ENCODE results near the gene MPRIP.

The MPRIP gene

DNA sequence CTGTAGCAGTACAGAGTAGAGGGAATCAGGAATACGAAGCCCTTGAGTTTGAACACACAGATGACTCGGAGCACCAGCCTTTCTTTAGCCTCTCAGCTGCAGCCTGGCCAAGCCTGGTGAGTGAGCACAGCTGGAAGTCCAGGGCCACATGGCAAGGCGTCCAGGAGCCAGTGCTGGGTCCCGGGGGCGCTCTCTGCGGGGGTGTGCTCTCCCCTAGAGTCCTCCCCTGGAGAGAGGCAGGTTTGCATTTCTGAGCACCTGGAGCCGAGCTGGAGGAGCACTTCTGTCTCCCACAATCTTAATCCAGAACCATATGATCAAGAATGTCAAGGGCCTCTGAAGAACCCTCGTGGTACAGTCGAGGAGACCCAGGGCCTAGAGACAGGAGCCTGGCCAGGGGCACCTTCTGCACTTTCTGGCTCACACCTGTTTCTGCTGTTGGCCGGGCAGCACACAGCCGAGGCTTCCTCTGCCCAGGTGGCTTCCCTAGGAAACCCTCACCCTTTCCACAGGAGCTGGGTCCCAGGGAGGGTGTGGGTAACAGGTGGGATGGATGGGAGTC lies 85.6 kb downstream of the MPRIP start:
- TF ChIP-seq, protein P1, sequence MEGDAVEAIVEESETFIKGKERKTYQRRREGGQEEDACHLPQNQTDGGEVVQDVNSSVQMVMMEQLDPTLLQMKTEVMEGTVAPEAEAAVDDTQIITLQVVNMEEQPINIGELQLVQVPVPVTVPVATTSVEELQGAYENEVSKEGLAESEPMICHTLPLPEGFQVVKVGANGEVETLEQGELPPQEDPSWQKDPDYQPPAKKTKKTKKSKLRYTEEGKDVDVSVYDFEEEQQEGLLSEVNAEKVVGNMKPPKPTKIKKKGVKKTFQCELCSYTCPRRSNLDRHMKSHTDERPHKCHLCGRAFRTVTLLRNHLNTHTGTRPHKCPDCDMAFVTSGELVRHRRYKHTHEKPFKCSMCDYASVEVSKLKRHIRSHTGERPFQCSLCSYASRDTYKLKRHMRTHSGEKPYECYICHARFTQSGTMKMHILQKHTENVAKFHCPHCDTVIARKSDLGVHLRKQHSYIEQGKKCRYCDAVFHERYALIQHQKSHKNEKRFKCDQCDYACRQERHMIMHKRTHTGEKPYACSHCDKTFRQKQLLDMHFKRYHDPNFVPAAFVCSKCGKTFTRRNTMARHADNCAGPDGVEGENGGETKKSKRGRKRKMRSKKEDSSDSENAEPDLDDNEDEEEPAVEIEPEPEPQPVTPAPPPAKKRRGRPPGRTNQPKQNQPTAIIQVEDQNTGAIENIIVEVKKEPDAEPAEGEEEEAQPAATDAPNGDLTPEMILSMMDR (IDR thresholded peaks at IDR 0.05; ENCODE audit: extremely low read depth, insufficient read depth, missing control alignments) = no peak
- in situ Hi-C loops (cut with MboI; ENCODE audit: low pct_unique_long_range_greater_than_20kb, low sequenced_read_pairs, unreplicated experiment) = no loop called here
- no peak for DNase-seq (ENCODE audit: low spot score)

DNA sequence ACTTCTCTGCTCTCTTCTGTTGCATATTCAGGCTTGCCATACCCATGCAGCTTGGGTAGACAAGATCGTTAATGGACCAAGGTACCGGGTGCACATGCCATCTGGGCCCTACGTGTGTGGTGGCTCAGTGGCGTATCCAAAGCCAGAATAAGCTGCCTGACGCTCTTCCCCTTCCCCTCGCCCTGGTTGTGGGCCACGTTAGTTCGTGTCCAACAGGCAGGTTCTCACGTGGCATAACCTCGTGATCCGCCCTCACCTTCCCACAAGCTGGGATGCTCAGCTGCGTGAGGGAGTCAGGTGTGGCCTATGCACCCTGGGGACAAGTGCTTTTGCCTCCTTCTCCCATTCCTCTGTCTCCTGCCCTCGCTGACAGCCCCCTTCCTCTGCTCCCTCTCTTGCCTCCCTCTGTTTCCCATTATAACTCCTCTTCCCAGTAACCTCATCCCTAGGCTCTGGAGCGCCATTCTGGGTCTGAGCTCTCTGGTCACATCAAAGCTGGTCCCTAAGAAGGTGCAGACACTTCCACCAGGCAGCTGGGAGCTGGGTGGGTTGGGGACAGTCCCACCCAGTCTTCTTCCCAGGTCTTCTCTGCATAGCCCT lies 86.3 kb downstream of the MPRIP start:
- in situ Hi-C loops (cut with MboI; ENCODE audit: low pct_unique_long_range_greater_than_20kb, low sequenced_read_pairs, unreplicated experiment) = no loop called here
- no peak for DNase-seq (ENCODE audit: low spot score)
- TF ChIP-seq, protein P1 (IDR thresholded peaks at IDR 0.05; ENCODE audit: extremely low read depth, insufficient read depth, missing control alignments) = no peak

DNA sequence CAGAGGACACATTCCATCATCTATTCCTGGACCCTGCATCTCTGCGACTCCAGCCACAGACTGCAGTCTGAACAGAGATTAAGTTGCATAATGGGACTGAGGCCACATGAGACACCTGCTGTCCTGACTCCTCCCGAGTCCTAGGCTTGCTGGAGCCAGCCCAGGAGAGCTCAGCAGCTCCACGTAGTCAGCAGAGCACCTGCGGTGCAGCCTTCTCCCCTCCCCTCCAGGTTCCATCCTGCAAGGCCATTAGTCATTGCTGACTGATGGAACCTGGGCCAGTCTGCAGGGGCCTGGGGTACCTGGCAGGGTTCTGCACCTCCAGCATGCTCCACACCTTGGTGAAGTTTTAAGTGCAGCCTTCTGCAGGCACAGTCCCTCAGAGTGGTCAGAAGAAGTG lies 87.2 kb downstream of the MPRIP start:
- no peak for DNase-seq (ENCODE audit: low spot score)
- TF ChIP-seq, protein P1 (IDR thresholded peaks at IDR 0.05; ENCODE audit: extremely low read depth, insufficient read depth, missing control alignments) = no peak
- in situ Hi-C loops (cut with MboI; ENCODE audit: low pct_unique_long_range_greater_than_20kb, low sequenced_read_pairs, unreplicated experiment) = no loop called here

DNA sequence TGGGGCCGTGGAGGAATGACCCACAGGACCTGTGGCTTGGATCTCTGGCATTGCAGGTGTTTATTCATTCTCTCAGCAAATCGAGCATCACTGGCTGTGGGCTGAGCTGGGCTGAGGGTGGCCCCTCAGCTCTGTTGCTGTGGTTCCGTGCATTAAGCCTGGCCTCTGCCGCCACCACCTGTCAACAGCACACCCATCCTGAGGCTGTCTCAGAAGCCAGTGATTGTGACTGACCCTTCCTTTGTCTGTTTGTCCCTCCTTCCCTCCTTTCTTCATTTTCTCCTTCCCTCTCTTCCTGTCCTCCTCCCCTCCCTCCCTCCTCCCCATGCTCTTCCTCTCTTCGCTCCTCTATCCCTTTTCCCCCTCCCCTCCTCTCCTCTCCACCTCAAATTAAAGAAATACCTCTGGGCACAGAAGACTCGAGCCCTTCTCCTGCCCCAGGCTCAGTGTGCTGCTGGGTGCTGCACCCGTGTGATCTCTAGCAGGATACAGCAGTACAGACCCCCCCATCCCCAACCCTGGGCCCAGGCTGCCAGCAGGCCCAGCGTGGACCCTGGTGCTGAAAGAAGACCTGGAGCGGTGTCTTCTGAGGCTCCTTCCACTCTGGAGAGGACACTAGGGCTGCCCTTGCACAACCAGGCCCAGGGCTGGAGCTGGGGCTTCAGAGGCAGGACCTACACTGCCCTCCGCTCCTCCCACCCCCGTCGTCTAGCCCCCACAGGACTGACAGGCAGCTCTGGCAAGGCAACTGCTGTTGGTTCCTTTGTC lies 88.0 kb downstream of the MPRIP start:
- in situ Hi-C loops (cut with MboI; ENCODE audit: low pct_unique_long_range_greater_than_20kb, low sequenced_read_pairs, unreplicated experiment) = no loop called here
- TF ChIP-seq, protein P1 (IDR thresholded peaks at IDR 0.05; ENCODE audit: extremely low read depth, insufficient read depth, missing control alignments) = no peak
- no peak for DNase-seq (ENCODE audit: low spot score)

DNA sequence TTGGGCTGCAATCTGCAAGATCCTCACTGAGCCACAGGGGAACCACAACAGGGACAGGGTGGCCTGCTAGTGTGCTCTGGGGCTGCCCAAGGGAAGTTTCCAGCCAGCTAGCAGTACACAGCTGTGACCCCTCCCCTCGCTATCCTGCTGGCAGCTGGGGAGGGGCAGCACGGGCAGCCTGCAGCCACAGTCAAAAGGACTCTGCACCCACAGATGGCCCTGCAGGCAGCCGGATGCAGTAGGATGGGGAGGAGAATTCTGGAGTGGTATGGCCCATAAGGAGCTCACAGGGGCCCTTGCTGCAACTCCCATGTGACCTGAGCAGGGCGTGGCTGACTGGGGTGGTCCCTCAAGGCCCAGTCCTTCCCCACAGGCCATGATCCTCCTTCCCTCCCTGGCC lies 89.6 kb downstream of the MPRIP start:
- DNase-seq (ENCODE audit: low spot score) = no peak
- in situ Hi-C loops (cut with MboI; ENCODE audit: low pct_unique_long_range_greater_than_20kb, low sequenced_read_pairs, unreplicated experiment) = no loop called here
- TF ChIP-seq, protein P1 (IDR thresholded peaks at IDR 0.05; ENCODE audit: extremely low read depth, insufficient read depth, missing control alignments) = no peak

DNA sequence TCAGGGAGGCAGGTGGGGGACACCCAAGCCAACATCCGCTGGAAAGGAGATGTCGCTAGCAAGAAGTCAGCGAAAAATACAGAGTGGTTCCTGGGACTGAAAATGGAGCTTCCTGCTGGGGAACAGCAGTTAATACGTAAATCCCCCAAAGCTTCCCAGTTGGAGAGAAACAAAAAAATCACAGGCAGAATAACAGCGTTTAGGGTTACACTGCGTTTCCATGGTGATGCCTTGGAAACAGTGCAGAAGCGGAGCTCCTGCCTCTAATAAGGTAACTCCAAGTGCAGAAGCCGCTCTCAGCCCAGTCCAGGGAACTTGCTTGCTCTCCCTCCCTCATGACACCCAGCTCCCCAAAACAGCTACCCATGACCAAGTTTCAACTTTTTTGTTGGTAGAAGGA lies 90.5 kb downstream of the MPRIP start:
- no peak for DNase-seq (ENCODE audit: low spot score)
- in situ Hi-C loops (cut with MboI; ENCODE audit: low pct_unique_long_range_greater_than_20kb, low sequenced_read_pairs, unreplicated experiment) = no loop called here
- TF ChIP-seq, protein P1 (IDR thresholded peaks at IDR 0.05; ENCODE audit: extremely low read depth, insufficient read depth, missing control alignments) = no peak
